ENCODE measurements around the gene ANKRD13B. TPM values are rescaled to one million over a fixed set of nuclear protein-coding genes. Genes with fewer than 3 reads are reported as not detected.

Gene ANKRD13B
- total RNA-seq, 1 experiment from 2014 or later, result 10.4 TPM

DNA sequence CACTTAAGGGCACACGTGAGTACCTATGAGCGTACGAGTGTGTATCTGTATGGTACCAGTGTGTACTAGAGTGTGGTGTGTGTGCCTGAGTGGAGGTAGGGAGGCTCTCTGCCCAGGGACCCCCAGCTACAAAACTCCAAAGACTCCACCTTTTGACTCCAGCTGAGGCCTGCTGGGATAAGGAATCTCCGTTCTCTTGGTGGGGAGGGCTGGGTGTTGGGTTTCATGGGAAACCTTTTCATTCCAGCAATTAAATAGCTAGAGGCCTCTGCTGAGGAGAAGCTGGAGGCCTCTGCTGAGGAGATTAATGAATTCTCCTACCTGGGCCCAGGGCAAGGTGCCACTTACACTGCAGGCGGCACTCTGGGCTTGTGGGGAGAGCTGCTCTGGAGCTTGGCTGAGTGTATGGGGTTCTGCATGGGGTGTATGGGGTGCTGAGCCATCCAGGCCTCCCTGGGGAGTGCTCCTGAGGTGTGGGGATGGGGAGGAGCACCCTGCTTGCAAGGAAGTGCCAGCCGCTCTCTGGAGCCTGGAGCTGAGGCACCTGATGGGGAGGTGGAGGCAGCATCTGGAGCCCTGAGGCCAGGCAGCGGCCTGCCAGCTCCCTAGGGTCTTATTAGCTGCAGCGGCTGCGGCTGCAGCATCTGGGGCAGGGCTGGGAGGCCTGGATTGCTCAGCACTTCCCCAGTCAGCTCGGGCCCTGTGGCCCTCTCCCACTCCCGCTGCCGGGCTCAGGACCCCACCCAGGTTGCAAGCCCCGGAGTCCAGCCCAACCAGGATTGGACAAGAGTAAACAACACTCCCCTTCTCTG is 4.6 kb downstream of the ANKRD13B start:
- ChIA-PET POLR2A (interaction anchor here (0.6 to 0.7 kb wide), 2 partner anchors 12 to 19 kb away, joined by 3 to 4 read pairs; no protein-coding TSS in a partner anchor), CTCF (interaction anchor here (0.7 to 1.7 kb wide), 3 partner anchors 20 to 228 kb away, joined by 3 to 9 read pairs (median 4); no protein-coding TSS in a partner anchor)
- Histone ChIP-seq H3K4me3 (ENCODE audit: low read depth, low read length) (no peak overlapping the region), H3K9me3 (no peaks in the 10 kb centered on the region), H3K36me3 (ENCODE audit: control insufficient read depth, insufficient read depth, low read length) (no peaks in the 10 kb centered on the region), H3K27me3 (replicated peaks; ENCODE audit: control insufficient read depth, insufficient read depth, low read length) (no peaks in the 10 kb centered on the region), H3K4me1 (peaks cover 14% of the 10 kb centered on the region)
- no peak overlapping the region for H3K4me3 Mint-ChIP-seq (ENCODE audit: unreplicated experiment)
- no peaks in the 10 kb centered on the region for H3K36me3 Mint-ChIP-seq (ENCODE audit: insufficient read depth, unreplicated experiment)
- intact Hi-C loops (cut with micrococcal nuclease; ENCODE audit: unreplicated experiment), result loop anchor here (10.0 kb wide), 1 partner anchor 63 kb away; no protein-coding TSS in a partner anchor
- no peaks in the 10 kb centered on the region for H3K27me3 Mint-ChIP-seq (ENCODE audit: insufficient read depth, unreplicated experiment)
- TF ChIP-seq, protein P1, sequence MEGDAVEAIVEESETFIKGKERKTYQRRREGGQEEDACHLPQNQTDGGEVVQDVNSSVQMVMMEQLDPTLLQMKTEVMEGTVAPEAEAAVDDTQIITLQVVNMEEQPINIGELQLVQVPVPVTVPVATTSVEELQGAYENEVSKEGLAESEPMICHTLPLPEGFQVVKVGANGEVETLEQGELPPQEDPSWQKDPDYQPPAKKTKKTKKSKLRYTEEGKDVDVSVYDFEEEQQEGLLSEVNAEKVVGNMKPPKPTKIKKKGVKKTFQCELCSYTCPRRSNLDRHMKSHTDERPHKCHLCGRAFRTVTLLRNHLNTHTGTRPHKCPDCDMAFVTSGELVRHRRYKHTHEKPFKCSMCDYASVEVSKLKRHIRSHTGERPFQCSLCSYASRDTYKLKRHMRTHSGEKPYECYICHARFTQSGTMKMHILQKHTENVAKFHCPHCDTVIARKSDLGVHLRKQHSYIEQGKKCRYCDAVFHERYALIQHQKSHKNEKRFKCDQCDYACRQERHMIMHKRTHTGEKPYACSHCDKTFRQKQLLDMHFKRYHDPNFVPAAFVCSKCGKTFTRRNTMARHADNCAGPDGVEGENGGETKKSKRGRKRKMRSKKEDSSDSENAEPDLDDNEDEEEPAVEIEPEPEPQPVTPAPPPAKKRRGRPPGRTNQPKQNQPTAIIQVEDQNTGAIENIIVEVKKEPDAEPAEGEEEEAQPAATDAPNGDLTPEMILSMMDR (IDR thresholded peaks at IDR 0.05; ENCODE audit: insufficient read depth in 1 of 2, low read depth in 1 of 2, low read length in 1 of 2, severe bottlenecking in 1 of 2, unreplicated experiment in 1 of 2), result no peak
- no peaks in the 10 kb centered on the region for H3K9me3 Mint-ChIP-seq (ENCODE audit: unreplicated experiment)
- H3K27ac Mint-ChIP-seq (ENCODE audit: unreplicated experiment), result no peak overlapping the region
- no peaks in the 10 kb centered on the region for H3K4me1 Mint-ChIP-seq (ENCODE audit: low read depth, unreplicated experiment)
- BruUV-seq (replicated peaks), result no TSS peak
- no peak for DNase-seq

DNA sequence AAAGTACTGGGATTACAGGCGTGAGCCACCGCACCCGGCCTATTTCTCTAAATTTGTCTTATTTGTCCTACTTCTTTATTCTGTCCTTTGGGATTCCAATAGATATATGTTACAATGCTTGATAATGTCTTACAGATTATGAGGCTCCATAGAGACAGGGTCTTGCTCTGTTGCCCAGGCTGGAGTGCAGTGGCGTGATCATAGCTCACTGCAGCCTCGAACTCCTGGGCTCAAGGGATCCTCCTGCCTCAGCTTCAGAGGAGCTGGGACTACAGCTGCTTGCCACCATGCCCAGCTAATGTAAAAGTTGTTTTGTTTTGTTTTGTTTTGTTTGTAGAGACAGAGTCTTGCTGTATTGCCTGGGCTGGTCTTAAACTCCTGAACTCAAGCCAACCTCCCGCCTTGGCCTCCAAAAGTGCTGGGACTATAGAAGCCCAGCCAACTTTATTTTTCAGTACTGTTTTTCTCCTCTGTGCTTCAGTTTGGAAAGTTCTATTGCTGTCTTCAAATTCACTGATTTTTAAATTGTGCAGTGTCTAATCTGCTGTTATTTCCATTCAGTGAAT is 10.3 kb downstream of the ANKRD13B start:
- intact Hi-C loops (cut with micrococcal nuclease; ENCODE audit: unreplicated experiment), result no loop called here
- H3K27me3 Mint-ChIP-seq (ENCODE audit: insufficient read depth, unreplicated experiment), result no peaks in the 10 kb centered on the region
- ChIA-PET POLR2A (no interaction called here), CTCF (no interaction called here)
- no peaks in the 10 kb centered on the region for H3K4me1 Mint-ChIP-seq (ENCODE audit: low read depth, unreplicated experiment)
- no peaks in the 10 kb centered on the region for H3K36me3 Mint-ChIP-seq (ENCODE audit: insufficient read depth, unreplicated experiment)
- no peak overlapping the region for H3K27ac Mint-ChIP-seq (ENCODE audit: unreplicated experiment)
- H3K27me3 ChIP-seq (replicated peaks; ENCODE audit: control insufficient read depth, insufficient read depth, low read length), result no peaks in the 10 kb centered on the region
- H3K36me3 ChIP-seq (ENCODE audit: control insufficient read depth, insufficient read depth, low read length), result no peaks in the 10 kb centered on the region
- no peaks in the 10 kb centered on the region for H3K9me3 Mint-ChIP-seq (ENCODE audit: unreplicated experiment)
- H3K9me3 ChIP-seq, result no peaks in the 10 kb centered on the region
- DNase-seq, result no peak
- no peak overlapping the region for H3K4me3 ChIP-seq (ENCODE audit: low read depth, low read length)
- BruUV-seq (replicated peaks), result no TSS peak
- H3K4me1 ChIP-seq, result no peaks in the 10 kb centered on the region
- TF ChIP-seq, protein P1 (IDR thresholded peaks at IDR 0.05; ENCODE audit: insufficient read depth in 1 of 2, low read depth in 1 of 2, low read length in 1 of 2, severe bottlenecking in 1 of 2, unreplicated experiment in 1 of 2), result no peak
- no peak overlapping the region for H3K4me3 Mint-ChIP-seq (ENCODE audit: unreplicated experiment)

DNA sequence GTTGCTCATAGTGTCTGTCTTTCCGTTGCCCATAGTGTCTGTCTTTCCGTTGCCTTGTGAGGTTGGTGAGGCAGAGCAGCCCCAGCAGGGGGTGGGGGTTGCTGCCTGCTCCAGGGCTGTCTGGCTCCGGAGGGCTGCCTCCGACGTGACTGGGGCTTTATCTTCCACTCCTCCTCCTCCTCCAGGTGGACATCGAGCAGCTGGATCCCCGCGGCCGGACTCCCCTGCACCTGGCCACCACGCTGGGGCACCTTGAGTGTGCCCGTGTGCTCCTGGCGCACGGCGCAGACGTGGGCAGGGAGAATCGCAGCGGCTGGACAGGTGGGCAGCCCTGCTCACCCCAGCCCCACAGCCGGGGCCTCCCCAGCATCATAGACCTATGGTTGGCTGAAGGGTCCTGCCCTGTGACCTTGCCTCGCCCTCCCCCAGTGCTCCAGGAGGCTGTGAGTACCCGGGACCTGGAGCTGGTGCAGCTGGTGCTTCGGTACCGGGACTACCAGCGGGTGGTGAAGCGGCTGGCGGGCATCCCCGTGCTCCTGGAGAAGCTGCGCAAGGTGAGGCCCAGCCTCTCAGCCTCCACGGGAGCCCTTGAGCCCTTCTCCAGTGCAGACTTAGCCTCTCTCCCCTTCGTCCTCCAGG is 14.7 kb downstream of the ANKRD13B start:
- Mint-ChIP-seq H3K27ac (ENCODE audit: unreplicated experiment) (no peak overlapping the region), H3K4me1 (ENCODE audit: low read depth, unreplicated experiment) (no peaks in the 10 kb centered on the region), H3K4me3 (ENCODE audit: unreplicated experiment) (no peak overlapping the region), H3K9me3 (ENCODE audit: unreplicated experiment) (no peaks in the 10 kb centered on the region), H3K27me3 (ENCODE audit: insufficient read depth, unreplicated experiment) (no peaks in the 10 kb centered on the region), H3K36me3 (ENCODE audit: insufficient read depth, unreplicated experiment) (no peaks in the 10 kb centered on the region)
- BruUV-seq (replicated peaks), result no TSS peak
- Histone ChIP-seq H3K27me3 (replicated peaks; ENCODE audit: control insufficient read depth, insufficient read depth, low read length) (no peaks in the 10 kb centered on the region), H3K4me1 (no peaks in the 10 kb centered on the region), H3K4me3 (ENCODE audit: low read depth, low read length) (no peak overlapping the region), H3K36me3 (ENCODE audit: control insufficient read depth, insufficient read depth, low read length) (no peaks in the 10 kb centered on the region), H3K9me3 (no peaks in the 10 kb centered on the region)
- ChIA-PET POLR2A (no interaction called here), CTCF (interaction anchor here (1.5 kb wide), 1 partner anchor 10 kb away, joined by 5 read pairs; no protein-coding TSS in a partner anchor)
- TF ChIP-seq, protein P1 (IDR thresholded peaks at IDR 0.05; ENCODE audit: insufficient read depth in 1 of 2, low read depth in 1 of 2, low read length in 1 of 2, severe bottlenecking in 1 of 2, unreplicated experiment in 1 of 2), result no peak
- no peak for DNase-seq
- intact Hi-C loops (cut with micrococcal nuclease; ENCODE audit: unreplicated experiment), result no loop called here

All from Caco-2 (cell line).